Measurements from ENCODE around the gene MAGI3.
"Not testable (repeated sequence)": the region's sequence is repeated elsewhere in the genome, so short reads cannot be mapped to it uniquely, and the experiment has no call there.

The MAGI3 gene

GRCh38 chr1:113488576-113489177 is 98.4 kb downstream of the MAGI3 start:
- in situ Hi-C loops (cut with MboI; ENCODE audit: low pct_unique_long_range_greater_than_20kb, low sequenced_read_pairs, unreplicated experiment), result no loop called here
- DNase-seq (ENCODE audit: low spot score), result no peak
- TF ChIP-seq, protein P1, sequence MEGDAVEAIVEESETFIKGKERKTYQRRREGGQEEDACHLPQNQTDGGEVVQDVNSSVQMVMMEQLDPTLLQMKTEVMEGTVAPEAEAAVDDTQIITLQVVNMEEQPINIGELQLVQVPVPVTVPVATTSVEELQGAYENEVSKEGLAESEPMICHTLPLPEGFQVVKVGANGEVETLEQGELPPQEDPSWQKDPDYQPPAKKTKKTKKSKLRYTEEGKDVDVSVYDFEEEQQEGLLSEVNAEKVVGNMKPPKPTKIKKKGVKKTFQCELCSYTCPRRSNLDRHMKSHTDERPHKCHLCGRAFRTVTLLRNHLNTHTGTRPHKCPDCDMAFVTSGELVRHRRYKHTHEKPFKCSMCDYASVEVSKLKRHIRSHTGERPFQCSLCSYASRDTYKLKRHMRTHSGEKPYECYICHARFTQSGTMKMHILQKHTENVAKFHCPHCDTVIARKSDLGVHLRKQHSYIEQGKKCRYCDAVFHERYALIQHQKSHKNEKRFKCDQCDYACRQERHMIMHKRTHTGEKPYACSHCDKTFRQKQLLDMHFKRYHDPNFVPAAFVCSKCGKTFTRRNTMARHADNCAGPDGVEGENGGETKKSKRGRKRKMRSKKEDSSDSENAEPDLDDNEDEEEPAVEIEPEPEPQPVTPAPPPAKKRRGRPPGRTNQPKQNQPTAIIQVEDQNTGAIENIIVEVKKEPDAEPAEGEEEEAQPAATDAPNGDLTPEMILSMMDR (IDR thresholded peaks at IDR 0.05; ENCODE audit: extremely low read depth, insufficient read depth, missing control alignments), result no peak

DNA sequence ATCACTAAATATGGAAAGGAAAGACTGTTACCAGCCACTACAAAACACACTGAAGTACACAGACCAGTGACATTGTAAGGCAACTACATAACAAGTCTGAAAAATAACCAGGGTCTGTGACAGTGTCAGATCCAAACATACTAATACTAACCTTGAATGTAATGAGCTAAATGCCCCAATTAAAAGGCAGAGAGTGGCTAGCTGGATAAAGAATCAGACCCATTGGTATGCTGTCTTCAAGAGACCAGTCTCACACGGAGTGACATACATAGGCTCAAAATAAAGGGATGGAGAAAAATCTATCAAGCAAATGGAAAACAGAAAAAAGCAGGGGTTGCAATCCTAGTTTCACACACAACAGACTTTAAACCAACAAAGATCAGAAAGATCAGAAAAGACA is 100.1 kb downstream of the MAGI3 start:
- TF ChIP-seq, protein P1 (IDR thresholded peaks at IDR 0.05; ENCODE audit: extremely low read depth, insufficient read depth, missing control alignments), result no peak
- in situ Hi-C loops (cut with MboI; ENCODE audit: low pct_unique_long_range_greater_than_20kb, low sequenced_read_pairs, unreplicated experiment), result no loop called here
- DNase-seq (ENCODE audit: low spot score), result no peak

- in situ Hi-C loops (cut with MboI; ENCODE audit: low pct_unique_long_range_greater_than_20kb, low sequenced_read_pairs, unreplicated experiment), result no loop called here
- TF ChIP-seq, protein P1 (IDR thresholded peaks at IDR 0.05; ENCODE audit: extremely low read depth, insufficient read depth, missing control alignments), result no peak
Observed at GRCh38 chr1:113493533-113493932, 103.2 kb downstream of the MAGI3 start.

DNA sequence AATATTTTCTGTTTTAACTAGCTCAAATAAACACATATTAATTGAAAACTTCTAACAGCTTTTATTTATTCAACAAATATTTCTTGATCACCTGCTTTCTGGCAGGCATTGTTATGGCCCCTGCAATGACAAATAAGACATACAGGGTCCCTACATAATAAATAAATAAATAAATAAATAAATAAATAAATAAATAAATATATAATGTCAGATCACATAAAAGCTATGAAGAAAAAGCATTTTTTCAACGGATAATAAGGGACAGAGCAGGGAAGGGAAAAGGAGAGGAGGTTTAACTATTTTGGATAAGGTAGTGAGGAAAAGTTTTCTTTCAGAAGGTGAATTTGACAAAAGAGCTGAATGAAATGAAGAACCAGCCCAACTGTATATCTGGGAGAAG is 115.0 kb downstream of the MAGI3 start:
- TF ChIP-seq, protein P1 (IDR thresholded peaks at IDR 0.05; ENCODE audit: extremely low read depth, insufficient read depth, missing control alignments), result no peak
- no peak for DNase-seq (ENCODE audit: low spot score)
- in situ Hi-C loops (cut with MboI; ENCODE audit: low pct_unique_long_range_greater_than_20kb, low sequenced_read_pairs, unreplicated experiment), result no loop called here

More at GRCh38 chr1:113493533-113493932, 103.2 kb downstream of the MAGI3 start:
- DNase-seq (ENCODE audit: low spot score), result no peak

DNA sequence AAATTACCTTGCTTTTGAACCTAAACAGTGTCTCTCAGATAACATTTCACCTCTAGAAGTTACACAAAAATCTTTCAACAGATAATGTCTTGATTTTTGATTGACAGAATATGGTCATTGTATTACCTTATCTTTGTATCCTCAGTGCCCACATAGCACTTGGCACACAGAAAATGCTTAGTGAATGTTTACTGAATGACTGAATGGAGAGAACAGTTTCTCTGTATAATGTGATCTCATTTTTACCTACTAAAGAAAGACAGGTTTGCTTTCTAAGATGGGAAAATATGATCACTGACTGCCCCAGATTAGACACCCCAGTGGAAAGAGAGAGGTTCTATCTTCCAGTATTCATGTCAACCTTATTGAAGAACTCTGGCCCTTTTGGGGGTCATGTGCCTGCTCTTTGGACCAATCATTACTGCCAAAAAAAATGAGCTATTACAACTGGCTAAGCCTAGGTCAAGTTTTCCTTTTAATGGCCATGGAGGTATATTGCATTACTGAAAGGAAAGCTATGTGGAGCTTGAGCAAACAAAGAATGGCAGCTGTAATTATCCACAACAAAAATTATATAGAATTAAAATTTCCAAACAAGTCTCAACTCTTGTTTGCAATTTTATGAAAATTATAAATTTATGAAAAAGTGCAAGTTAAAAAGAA is 117.4 kb downstream of the MAGI3 start:
- in situ Hi-C loops (cut with MboI; ENCODE audit: low pct_unique_long_range_greater_than_20kb, low sequenced_read_pairs, unreplicated experiment), result no loop called here
- no peak for DNase-seq (ENCODE audit: low spot score)
- TF ChIP-seq, protein P1 (IDR thresholded peaks at IDR 0.05; ENCODE audit: extremely low read depth, insufficient read depth, missing control alignments), result no peak

DNA sequence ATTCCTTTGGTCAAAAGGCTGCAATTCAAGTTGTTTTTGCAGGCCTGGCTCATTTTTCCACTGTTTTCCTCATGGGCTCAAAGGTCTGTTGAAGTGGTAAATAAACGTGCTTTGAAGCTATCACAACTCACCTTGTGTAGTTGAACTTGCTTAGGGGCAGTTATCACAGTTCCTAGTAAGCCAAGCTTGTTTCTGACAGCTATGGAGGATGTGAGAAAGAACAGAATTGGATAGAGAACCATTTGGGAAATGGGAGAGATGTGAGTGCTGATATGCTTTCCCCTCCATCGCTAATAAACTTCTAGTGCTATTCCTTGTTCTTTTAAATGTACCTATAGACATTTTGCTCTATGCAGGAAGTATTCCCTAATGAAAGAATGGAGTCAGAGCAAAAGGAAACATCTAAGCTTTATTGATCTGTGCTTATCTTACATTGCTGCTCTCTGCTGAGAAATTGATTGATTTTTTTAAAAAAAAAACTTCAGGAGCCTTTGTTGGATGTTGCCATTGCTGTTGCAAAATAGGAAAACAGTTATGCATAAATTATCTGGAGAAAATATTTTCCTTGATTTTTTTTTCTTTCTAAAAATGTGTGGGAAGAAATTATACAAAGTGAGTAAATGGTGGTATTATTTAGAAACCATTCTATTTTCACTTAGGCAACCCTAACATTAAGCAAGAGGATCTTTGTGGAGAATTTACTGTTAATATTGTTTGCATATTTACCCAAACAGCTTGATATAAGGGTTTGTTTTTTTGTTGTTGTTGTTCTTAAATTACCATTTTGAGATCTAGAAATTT is 118.2 kb downstream of the MAGI3 start:
- DNase-seq (ENCODE audit: low spot score), result no peak
- TF ChIP-seq, protein P1 (IDR thresholded peaks at IDR 0.05; ENCODE audit: extremely low read depth, insufficient read depth, missing control alignments), result no peak
- in situ Hi-C loops (cut with MboI; ENCODE audit: low pct_unique_long_range_greater_than_20kb, low sequenced_read_pairs, unreplicated experiment), result no loop called here

- DNase-seq (ENCODE audit: low spot score); in situ Hi-C loops (cut with MboI; ENCODE audit: low pct_unique_long_range_greater_than_20kb, low sequenced_read_pairs, unreplicated experiment): not testable (repeated sequence)
Observed at GRCh38 chr1:113509766-113510165, 119.5 kb downstream of the MAGI3 start.

All from GM13977 (cell line).